ENCODE measurements around the gene PI16. TPM values are rescaled to one million over a fixed set of nuclear protein-coding genes. Genes with fewer than 3 reads are reported as not detected.
"Not testable (repeated sequence)": the region's sequence is repeated elsewhere in the genome, so short reads cannot be mapped to it uniquely, and the experiment has no call there.

The PI16 gene
- polyA plus RNA-seq, 6 donors from 2014 or later: 1.2 to 6.2 (median 2.6) TPM

- H3K9me3 Mint-ChIP-seq: no peaks in the 10 kb centered on the region
- H3K27me3 Mint-ChIP-seq: no peaks in the 10 kb centered on the region
- no peak for ATAC-seq (ENCODE audit: low read depth in 2 of 2)
- peak overlapping the region in 1 of 8 donors; percentile 38 for H3K4me3 Mint-ChIP-seq
- no peaks in the 10 kb centered on the region for H3K36me3 Mint-ChIP-seq
- peaks cover 11 to 18% (median 12%) of the 10 kb centered on the region in 3 donors for H3K4me1 Mint-ChIP-seq
- peak overlapping the region in 1 of 6 donors; percentile 12 for H3K27ac Mint-ChIP-seq
- DNase-seq: no peak
These were observed 34.7 kb downstream of the PI16 start for GRCh38 chr6:36989264-36989663.

- H3K27me3 Mint-ChIP-seq; DNase-seq; H3K36me3 Mint-ChIP-seq; H3K27ac Mint-ChIP-seq; H3K9me3 Mint-ChIP-seq; H3K4me3 Mint-ChIP-seq; ATAC-seq (ENCODE audit: low read depth in 2 of 2): not testable (repeated sequence)
- peaks cover 11 to 18% (median 12%) of the 10 kb centered on the region in 3 donors for H3K4me1 Mint-ChIP-seq
These were observed 35.9 kb downstream of the PI16 start for GRCh38 chr6:36990401-36990800.

GRCh38 chr6:36997811-36998722, 43.5 kb downstream of the PI16 start:
- Mint-ChIP-seq H3K36me3 (no peaks in the 10 kb centered on the region), H3K27ac (peak overlapping the region in 4 of 6 donors; percentile 54 to 87 (median 67)), H3K9me3 (no peaks in the 10 kb centered on the region), H3K4me1 (peaks cover 36 to 50% (median 43%) of the 10 kb centered on the region in 3 donors), H3K4me3 (peak overlapping the region in 2 of 8 donors; percentile 62 to 70), H3K27me3 (no peaks in the 10 kb centered on the region)
- DNase-seq (no peak), ATAC-seq (ENCODE audit: low read depth in 2 of 2) (no peak)

GRCh38 chr6:36998723-36999038, 44.1 kb downstream of the PI16 start:
- Mint-ChIP-seq H3K4me1 (peaks cover 37 to 56% (median 46%) of the 10 kb centered on the region in 3 donors), H3K27ac (peak overlapping the region in 3 of 6 donors; percentile 54 to 87 (median 81)), H3K27me3 (no peaks in the 10 kb centered on the region), H3K9me3 (no peaks in the 10 kb centered on the region), H3K36me3 (no peaks in the 10 kb centered on the region), H3K4me3 (no peak overlapping the region)
- no peak for ATAC-seq (ENCODE audit: low read depth in 2 of 2)
- DNase-seq: no peak

- H3K36me3 Mint-ChIP-seq: no peaks in the 10 kb centered on the region
- H3K27me3 Mint-ChIP-seq: no peaks in the 10 kb centered on the region
- no peak overlapping the region for H3K4me3 Mint-ChIP-seq
- DNase-seq (no peak), ATAC-seq (ENCODE audit: low read depth in 2 of 2) (peak; percentile 23 to 40)
- peak overlapping the region in 2 of 6 donors; percentile 54 to 87 for H3K27ac Mint-ChIP-seq
- H3K9me3 Mint-ChIP-seq: no peaks in the 10 kb centered on the region
- peaks cover 42 to 62% (median 51%) of the 10 kb centered on the region in 3 donors for H3K4me1 Mint-ChIP-seq
These were observed 44.7 kb downstream of the PI16 start for GRCh38 chr6:36999061-36999750.

- Mint-ChIP-seq H3K9me3 (no peaks in the 10 kb centered on the region), H3K4me1 (peaks cover 46 to 67% (median 56%) of the 10 kb centered on the region in 3 donors), H3K27me3 (no peaks in the 10 kb centered on the region), H3K27ac (peak overlapping the region in 2 of 6 donors; percentile 77 to 89), H3K4me3 (no peak overlapping the region), H3K36me3 (no peaks in the 10 kb centered on the region)
- ATAC-seq (ENCODE audit: low read depth in 2 of 2): no peak
- no peak for DNase-seq
These were observed 45.2 kb downstream of the PI16 start for GRCh38 chr6:36999751-37000125.

- H3K27ac Mint-ChIP-seq: peak overlapping the region; percentile 88 to 99 (median 96)
- peaks cover 76 to 90% (median 90%) of the 10 kb centered on the region in 3 donors for H3K4me1 Mint-ChIP-seq
- no peaks in the 10 kb centered on the region for H3K9me3 Mint-ChIP-seq
- DNase-seq (peak; percentile 73), ATAC-seq (ENCODE audit: low read depth in 2 of 2) (peak; percentile 63 to 64)
- H3K4me3 Mint-ChIP-seq: peak overlapping the region; percentile 90 to 100 (median 100)
- H3K36me3 Mint-ChIP-seq: peaks cover 6 to 14% of the 10 kb centered on the region in 2 donors
- H3K27me3 Mint-ChIP-seq: no peaks in the 10 kb centered on the region
These were observed 49.8 kb downstream of the PI16 start for GRCh38 chr6:37004044-37004980.

- H3K36me3 Mint-ChIP-seq: peaks cover 6 to 14% of the 10 kb centered on the region in 2 donors
- H3K4me3 Mint-ChIP-seq: peak within 1 kb of the TSS; percentile 97 to 100 (median 100)
- DNase-seq (peak; percentile 82), ATAC-seq (ENCODE audit: low read depth in 2 of 2) (peak; percentile 75 to 80)
- no peaks in the 10 kb centered on the region for H3K9me3 Mint-ChIP-seq
- peak within 1 kb of the TSS; percentile 93 to 99 (median 96) for H3K27ac Mint-ChIP-seq
- no peaks in the 10 kb centered on the region for H3K27me3 Mint-ChIP-seq
- peaks cover 73 to 92% (median 84%) of the 10 kb centered on the region in 3 donors for H3K4me1 Mint-ChIP-seq
These were observed 50.7 kb downstream of the PI16 start, which contains the start of gene FGD2 for GRCh38 chr6:37005061-37005810. TSS of gene FGD2 (plus strand) at chr6:37005655. CDS start at chr6:37005818, 163 bp downstream.

GRCh38 chr6:37005827-37006567, 51.5 kb downstream of the PI16 start:
- DNase-seq (no peak), ATAC-seq (ENCODE audit: low read depth in 2 of 2) (peak; percentile 3 to 4)
- H3K9me3 Mint-ChIP-seq: no peaks in the 10 kb centered on the region
- peaks cover 6 to 14% of the 10 kb centered on the region in 2 donors for H3K36me3 Mint-ChIP-seq
- H3K27me3 Mint-ChIP-seq: no peaks in the 10 kb centered on the region
- H3K27ac Mint-ChIP-seq: peak overlapping the region; percentile 93 to 99 (median 96)
- peak overlapping the region; percentile 97 to 100 (median 100) for H3K4me3 Mint-ChIP-seq
- peaks cover 70 to 88% (median 85%) of the 10 kb centered on the region in 3 donors for H3K4me1 Mint-ChIP-seq

- Mint-ChIP-seq H3K9me3 (no peaks in the 10 kb centered on the region), H3K27ac (peak overlapping the region; percentile 93 to 98 (median 94)), H3K27me3 (no peaks in the 10 kb centered on the region), H3K36me3 (peaks cover 6 to 14% of the 10 kb centered on the region in 2 donors), H3K4me3 (peak overlapping the region; percentile 97 to 100 (median 100)), H3K4me1 (peaks cover 71 to 86% (median 85%) of the 10 kb centered on the region in 3 donors)
- DNase-seq: no peak
- ATAC-seq (ENCODE audit: low read depth in 2 of 2): no peak
These were observed 52.3 kb downstream of the PI16 start for GRCh38 chr6:37006793-37007339.

GRCh38 chr6:37007340-37008043, 53.0 kb downstream of the PI16 start:
- Mint-ChIP-seq H3K4me3 (peak overlapping the region; percentile 97 to 100 (median 100)), H3K36me3 (peaks cover 6 to 14% of the 10 kb centered on the region in 2 donors), H3K4me1 (peaks cover 65 to 83% (median 79%) of the 10 kb centered on the region in 3 donors), H3K27ac (peak overlapping the region; percentile 69 to 98 (median 94)), H3K9me3 (no peaks in the 10 kb centered on the region), H3K27me3 (no peaks in the 10 kb centered on the region)
- DNase-seq: peak; percentile 80
- peak; percentile 63 to 65 for ATAC-seq (ENCODE audit: low read depth in 2 of 2)
